Stimulated activated CD4-positive, alpha-beta T cell treated with anti-CD3 and anti-CD28 coated beads, Interleukin-1b, Interleukin-23, amount 100 ng/mL, for 1 hour (primary cell): ENCODE data around the gene SEMG1.

Experiments used
- DNase-seq, 2 donors: peaks; one replicate each; pipeline ENCODE4 v3.0.0-alpha.2; 2020; ENCODE audit warnings: low read depth in 2 of 2

Gene SEMG1

GRCh38 chr20:45221076-45221475 lies 14.2 kb downstream of the SEMG1 start, which contains the start of gene SEMG2:
Gene SEMG2 (plus strand): TSS chr20:45221373. CDS start chr20:45221390, 17 bp downstream.
- no peak for DNase-seq

GRCh38 chr20:45223136-45223535 lies 16.3 kb downstream of the SEMG1 start:
- DNase-seq: no peak

DNA sequence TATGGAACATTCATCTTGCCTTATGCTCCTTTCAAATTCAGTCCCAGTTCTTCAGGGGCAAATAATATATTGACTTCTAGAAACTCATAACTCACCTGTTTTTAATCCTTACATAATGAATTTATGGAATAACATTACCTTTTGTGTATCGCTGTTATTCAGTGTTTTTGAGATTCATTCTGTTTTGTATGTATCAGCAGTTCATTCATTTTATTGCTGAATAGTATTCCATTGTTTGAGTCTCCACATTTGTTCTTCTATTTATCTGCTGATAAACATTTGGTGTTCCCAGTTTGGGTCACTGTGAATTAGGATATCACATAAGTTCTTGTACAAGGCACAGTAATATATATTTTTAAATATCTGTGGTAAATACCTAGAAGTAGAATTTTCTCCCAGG lies 19.5 kb downstream of the SEMG1 start:
- no peak for DNase-seq

DNA sequence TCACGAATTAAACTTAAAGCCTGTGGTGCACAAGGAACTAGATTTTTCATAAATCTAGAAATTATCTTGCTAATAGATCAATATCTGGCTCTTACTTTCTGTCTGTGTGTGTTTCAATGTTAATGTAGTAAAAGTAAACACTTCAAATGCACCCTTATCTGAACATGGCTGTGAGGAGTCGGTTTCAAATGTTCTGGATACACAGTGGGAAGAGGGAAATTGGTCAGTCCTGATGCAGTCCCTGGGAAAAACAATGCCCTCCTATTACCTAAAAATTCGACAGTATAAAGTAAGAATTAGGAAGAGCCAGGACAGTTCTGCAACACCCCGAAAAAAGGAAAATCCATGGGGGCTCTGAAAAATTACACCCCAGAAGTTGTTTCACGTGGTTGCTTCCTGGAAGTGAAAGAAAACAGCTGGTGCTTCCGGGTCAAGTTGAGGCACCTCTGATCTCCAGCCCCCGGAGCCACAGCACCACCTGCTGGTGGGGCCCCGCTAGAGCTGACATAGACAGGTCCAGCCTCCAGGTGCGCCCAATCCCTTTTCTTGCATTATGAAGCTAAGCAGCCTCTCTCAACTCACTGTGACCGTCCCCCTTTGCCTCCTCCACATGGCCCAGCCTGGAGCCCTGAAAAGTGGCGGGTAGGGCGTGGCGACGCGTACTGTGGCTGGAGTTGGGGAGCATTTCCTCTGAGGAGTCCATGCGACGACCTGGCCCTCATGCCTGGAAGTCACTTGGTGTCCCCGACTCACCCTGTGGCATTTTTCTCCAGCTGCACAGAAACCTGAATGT lies 22.6 kb downstream of the SEMG1 start:
- DNase-seq: peak in 1 of 2 donors; percentile 4

DNA sequence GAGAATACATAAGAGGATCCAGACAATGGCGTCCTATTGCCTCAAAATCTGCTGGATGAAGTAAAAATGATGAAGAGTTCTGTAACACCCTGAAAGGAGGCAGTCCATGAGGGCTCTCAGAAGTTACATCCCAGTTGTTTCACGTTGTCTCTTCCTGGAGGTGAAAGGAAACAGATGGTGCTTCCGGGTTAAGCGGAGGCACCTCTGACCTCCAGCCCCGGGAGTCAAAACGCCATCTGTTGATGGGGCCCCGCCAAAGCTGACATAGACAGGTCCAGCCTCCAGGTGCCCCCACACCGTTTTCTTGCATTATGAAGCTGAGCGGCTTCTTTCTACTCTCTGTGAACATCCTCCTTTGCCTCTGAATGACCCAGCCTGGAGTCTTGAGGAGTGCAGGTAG lies 23.8 kb downstream of the SEMG1 start:
- no peak for DNase-seq

GRCh38 chr20:45235995-45236394 lies 29.2 kb downstream of the SEMG1 start:
- DNase-seq: no peak

DNA sequence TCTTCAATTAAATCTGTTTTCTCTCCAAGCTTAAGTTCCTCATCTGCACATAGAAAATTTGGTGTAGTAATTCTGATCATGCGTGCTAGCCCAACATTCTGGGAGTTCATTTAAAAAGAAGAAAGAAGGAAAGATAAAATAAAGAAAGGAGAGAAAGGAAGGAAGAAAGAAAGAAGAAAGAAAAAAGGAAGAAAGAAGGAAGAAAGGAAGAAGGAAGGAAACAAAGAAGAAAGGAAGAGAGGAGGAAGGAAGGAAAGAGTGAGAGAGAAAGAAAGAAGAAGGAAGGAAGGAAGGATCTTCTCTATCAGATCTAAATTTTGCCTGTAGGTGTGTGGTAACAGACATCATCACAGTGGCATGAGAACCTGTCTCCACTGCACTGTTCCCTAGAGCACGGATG lies 31.3 kb downstream of the SEMG1 start:
- DNase-seq: no peak

- DNase-seq: no peak
These were observed 39.3 kb downstream of the SEMG1 start for GRCh38 chr20:45246109-45246508.

- DNase-seq: no peak
These were observed 41.0 kb downstream of the SEMG1 start for GRCh38 chr20:45247865-45248264.

GRCh38 chr20:45248609-45249008 lies 41.8 kb downstream of the SEMG1 start:
- DNase-seq: no peak

- no peak for DNase-seq
These were observed 45.2 kb downstream of the SEMG1 start for GRCh38 chr20:45251884-45252560.

DNA sequence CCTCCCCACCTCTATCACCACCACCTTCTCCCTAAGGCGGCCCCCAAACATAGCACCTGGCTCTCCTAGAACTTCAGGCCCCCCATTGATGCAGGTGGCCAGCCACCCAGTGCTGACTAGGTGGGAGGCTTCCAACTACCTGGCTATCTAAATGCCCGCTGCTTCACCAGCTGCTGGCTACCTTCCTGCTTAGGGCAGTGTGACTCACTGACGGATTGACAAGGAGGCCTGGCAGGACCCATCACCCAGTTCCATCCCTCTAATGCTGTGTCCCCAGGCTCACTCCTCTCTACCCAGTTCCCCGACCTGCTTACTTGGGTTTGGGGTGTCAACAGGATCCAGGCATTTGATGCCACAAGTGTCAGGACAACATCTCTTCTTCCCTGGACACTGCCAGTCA lies 46.4 kb downstream of the SEMG1 start:
- DNase-seq: no peak

DNA sequence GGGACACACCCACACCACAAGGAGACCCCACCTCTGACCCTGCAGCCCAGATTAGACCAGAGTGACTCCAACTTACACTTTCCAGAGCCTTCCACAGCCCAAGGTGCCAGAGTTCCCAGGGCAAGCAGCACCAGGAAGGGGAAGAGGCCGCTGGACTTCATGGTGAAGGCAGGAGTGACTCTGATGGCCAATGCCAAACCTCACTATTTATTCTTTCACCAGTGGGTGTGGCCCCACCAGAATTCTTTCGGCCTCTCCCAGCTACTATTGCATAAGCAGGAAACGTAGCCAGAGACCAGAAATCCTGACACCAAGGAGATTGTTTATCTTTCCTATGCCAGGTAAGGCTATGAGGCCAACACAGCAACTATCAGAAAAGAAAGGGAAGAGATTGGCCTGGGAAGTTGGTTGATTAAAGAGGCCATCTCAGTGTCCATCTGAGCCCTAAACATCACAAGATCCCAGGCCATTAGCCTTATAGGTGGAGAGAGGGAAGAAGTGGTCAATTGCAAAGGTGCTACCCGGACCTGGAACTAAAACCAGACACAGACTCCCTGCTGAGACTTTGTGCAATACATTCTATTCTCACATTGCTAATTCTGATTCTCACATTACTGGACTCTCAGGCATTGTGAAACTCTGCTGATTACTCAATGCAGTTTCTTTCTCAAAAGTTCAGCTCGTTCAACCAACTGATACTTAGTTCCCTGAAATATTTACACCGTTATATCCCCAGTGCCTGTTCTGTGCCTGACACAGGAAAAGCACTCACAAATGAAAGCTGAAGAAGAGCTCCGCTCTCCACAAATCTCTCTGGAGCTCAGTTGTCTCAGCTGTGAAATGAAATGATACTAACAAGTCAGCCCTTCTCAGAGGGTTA lies 47.8 kb downstream of the SEMG1 start, which contains the start of gene SLPI:
Gene SLPI (minus strand): TSS at position 182 of the 880 bp plus-strand sequence. CDS start 21 bp downstream, at position 161.
- no peak for DNase-seq

GRCh38 chr20:45257161-45257560 lies 50.3 kb downstream of the SEMG1 start:
- DNase-seq: no peak

DNA sequence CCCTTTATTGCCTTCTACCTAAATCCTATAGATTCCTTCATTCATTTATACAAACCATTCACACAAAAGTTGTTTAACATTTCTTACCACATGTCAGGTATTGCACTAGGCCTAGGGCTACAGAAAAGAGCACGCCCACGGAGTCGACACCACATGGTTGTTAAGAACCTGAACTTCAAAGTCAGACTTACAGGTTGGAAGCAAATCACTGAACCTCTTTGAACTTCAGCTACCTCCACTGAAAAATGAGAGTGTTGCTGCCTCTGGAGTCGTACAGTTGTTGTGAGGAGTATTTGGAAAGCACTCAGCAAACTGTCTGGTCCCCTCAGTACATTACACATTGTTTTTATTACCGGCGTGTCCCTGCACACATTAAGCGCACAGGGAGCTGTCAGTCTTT lies 50.9 kb downstream of the SEMG1 start:
- DNase-seq: no peak

- DNase-seq: no peak
These were observed 51.4 kb downstream of the SEMG1 start for GRCh38 chr20:45258259-45258658.

DNA sequence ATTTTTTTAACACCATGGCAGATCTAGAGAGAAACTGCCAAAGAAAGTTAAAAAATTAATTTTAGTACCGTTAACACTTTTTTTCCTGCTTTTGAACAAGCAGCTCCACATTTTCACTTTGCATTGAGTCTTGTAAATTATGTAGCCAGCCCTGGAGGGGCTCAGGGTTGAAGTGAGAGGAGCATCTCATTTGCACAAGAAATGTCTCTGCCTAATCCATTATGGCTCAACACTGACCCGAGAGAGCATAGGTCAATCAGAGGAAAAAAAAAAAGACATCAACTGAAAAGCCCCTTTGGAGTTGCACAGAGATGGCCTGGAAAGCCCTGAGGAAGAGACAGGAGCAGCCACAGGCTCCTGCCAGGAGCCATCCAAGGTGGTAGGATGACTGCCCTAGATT lies 51.8 kb downstream of the SEMG1 start:
- DNase-seq: no peak
